NT2/D1 (cell line): ENCODE results near the gene GALNT7.
"Not testable (repeated sequence)": the region's sequence is repeated elsewhere in the genome, so short reads cannot be mapped to it uniquely, and the experiment has no call there.

Experiments used
- DNase-seq: peaks from one replicate; pipeline ENCODE4 v3.0.0-alpha.2; 2011; ENCODE audit warnings: low read depth, low spot score
- H3K27me3 ChIP-seq: 2 replicates; pipeline ENCODE4 v1.6.0; 2011; ENCODE audit warnings: mild to moderate bottlenecking; ENCODE audit not compliant: insufficient read length, insufficient read depth
- H3K36me3 ChIP-seq: 2 replicates; pipeline ENCODE4 v1.6.1; 2011; ENCODE audit warnings: mild to moderate bottlenecking, low read length, mixed read lengths; ENCODE audit not compliant: insufficient read depth, insufficient read length
- H3K4me1 ChIP-seq: 2 replicates; pipeline ENCODE4 v1.5.1; 2011; ENCODE audit not compliant: insufficient read depth, insufficient read length
- H3K4me3 ChIP-seq: 2 replicates; pipeline ENCODE4 v1.5.1; 2011; ENCODE audit warnings: low read depth; ENCODE audit not compliant: insufficient read length
- H3K9ac ChIP-seq: 2 replicates; pipeline ENCODE4 v1.6.0; 2011; ENCODE audit warnings: low read depth; ENCODE audit not compliant: insufficient read length
- H3K9me3 ChIP-seq: 2 replicates; pipeline ENCODE4 v1.5.1; 2011; ENCODE audit warnings: mild to moderate bottlenecking, low read length; ENCODE audit not compliant: insufficient read depth
- SUZ12 ChIP-seq: IDR thresholded peaks from 2 replicates; pipeline ENCODE4 v1.6.1; 2011; ENCODE audit not compliant: insufficient read length, insufficient read depth; ENCODE audit errors: extremely low read depth
- YY1 ChIP-seq: IDR thresholded peaks from 2 replicates; pipeline ENCODE4 v1.6.1; 2011; ENCODE audit not compliant: insufficient read length, insufficient read depth
- ZNF274 ChIP-seq: IDR thresholded peaks from 2 replicates; pipeline ENCODE4 v1.6.1; 2011; ENCODE audit warnings: mild to moderate bottlenecking, low read depth, low read length

GALNT7 gene

GRCh38 chr4:173212379-173212778 lies 43.8 kb downstream of the GALNT7 start:
- no peaks in the 10 kb centered on the region for H3K27me3 ChIP-seq
- H3K4me1 ChIP-seq = no peaks in the 10 kb centered on the region
- H3K36me3 ChIP-seq = no peaks in the 10 kb centered on the region
- no peak for DNase-seq
- no peak overlapping the region for H3K9ac ChIP-seq
- H3K9me3 ChIP-seq = no peaks in the 10 kb centered on the region
- TF ChIP-seq YY1 = no peak
- TF ChIP-seq SUZ12 = no peak
- TF ChIP-seq ZNF274 = no peak
- H3K4me3 ChIP-seq = no peak overlapping the region

GRCh38 chr4:173213296-173213695 lies 44.7 kb downstream of the GALNT7 start:
- Histone ChIP-seq H3K9ac (no peak overlapping the region), H3K9me3 (no peaks in the 10 kb centered on the region), H3K4me1 (no peaks in the 10 kb centered on the region), H3K4me3 (no peak overlapping the region), H3K27me3 (no peaks in the 10 kb centered on the region), H3K36me3 (no peaks in the 10 kb centered on the region)
- TF ChIP-seq SUZ12 (no peak), YY1 (no peak), ZNF274 (no peak)
- no peak for DNase-seq

GRCh38 chr4:173214231-173214630 lies 45.6 kb downstream of the GALNT7 start:
- no peaks in the 10 kb centered on the region for H3K27me3 ChIP-seq
- TF ChIP-seq YY1 = no peak
- H3K4me3 ChIP-seq = no peak overlapping the region
- no peaks in the 10 kb centered on the region for H3K36me3 ChIP-seq
- H3K9ac ChIP-seq = no peak overlapping the region
- H3K4me1 ChIP-seq = no peaks in the 10 kb centered on the region
- no peaks in the 10 kb centered on the region for H3K9me3 ChIP-seq
- no peak for DNase-seq

- H3K4me1 ChIP-seq = no peaks in the 10 kb centered on the region
- DNase-seq = no peak
- H3K4me3 ChIP-seq = no peak overlapping the region
- H3K9ac ChIP-seq = no peak overlapping the region
- H3K27me3 ChIP-seq = no peaks in the 10 kb centered on the region
- no peaks in the 10 kb centered on the region for H3K9me3 ChIP-seq
- TF ChIP-seq ZNF274 (no peak), SUZ12 (no peak), YY1 (no peak)
- no peaks in the 10 kb centered on the region for H3K36me3 ChIP-seq
Observed at GRCh38 chr4:173214661-173215060, 46.0 kb downstream of the GALNT7 start.

GRCh38 chr4:173217075-173217474 lies 48.5 kb downstream of the GALNT7 start:
- TF ChIP-seq SUZ12 = no peak
- no peak for TF ChIP-seq ZNF274
- DNase-seq = no peak
- no peaks in the 10 kb centered on the region for H3K27me3 ChIP-seq
- no peaks in the 10 kb centered on the region for H3K9me3 ChIP-seq
- no peak overlapping the region for H3K9ac ChIP-seq
- H3K4me3 ChIP-seq = no peak overlapping the region
- H3K4me1 ChIP-seq = no peaks in the 10 kb centered on the region
- no peaks in the 10 kb centered on the region for H3K36me3 ChIP-seq

- TF ChIP-seq SUZ12 (no peak), YY1 (no peak), ZNF274 (no peak)
Observed at GRCh38 chr4:173217727-173218126, 49.1 kb downstream of the GALNT7 start.

GRCh38 chr4:173218411-173219125 lies 50.0 kb downstream of the GALNT7 start:
- no peak for DNase-seq
- no peaks in the 10 kb centered on the region for H3K4me1 ChIP-seq
- TF ChIP-seq YY1 (no peak), SUZ12 (no peak), ZNF274 (no peak)
- no peaks in the 10 kb centered on the region for H3K36me3 ChIP-seq
- no peak overlapping the region for H3K9ac ChIP-seq
- H3K27me3 ChIP-seq = no peaks in the 10 kb centered on the region
- no peaks in the 10 kb centered on the region for H3K9me3 ChIP-seq
- H3K4me3 ChIP-seq = no peak overlapping the region

More at GRCh38 chr4:173217727-173218126, 49.1 kb downstream of the GALNT7 start:
- H3K4me1 ChIP-seq = no peaks in the 10 kb centered on the region
- no peaks in the 10 kb centered on the region for H3K9me3 ChIP-seq
- H3K27me3 ChIP-seq = no peaks in the 10 kb centered on the region
- no peak for DNase-seq
- no peak overlapping the region for H3K9ac ChIP-seq
- H3K36me3 ChIP-seq = no peaks in the 10 kb centered on the region
- no peak overlapping the region for H3K4me3 ChIP-seq

- DNase-seq, H3K36me3 ChIP-seq, H3K9ac ChIP-seq, H3K4me1 ChIP-seq, H3K4me3 ChIP-seq, H3K27me3 ChIP-seq, H3K9me3 ChIP-seq: not testable (repeated sequence)
Observed at GRCh38 chr4:173219126-173219437, 50.5 kb downstream of the GALNT7 start.
